SK-N-SH treated with all-trans-retinoic acid at 6 μM for 48 hours (cell line): ENCODE measurements around the gene GNPTAB.

Experiments
- ATAC-seq: fragments of 200-7000 bp; cut with Tn5 transposase; 3 replicates; pipeline ENCODE4 v1.9.1; 2020; ENCODE audit warnings: mild to moderate bottlenecking, moderate library complexity
- ARNTL ChIP-seq: fragments of 450-650 bp; formaldehyde crosslinking; IDR thresholded peaks from 2 replicates; pipeline ENCODE4 v1.5.0; 2020; ENCODE audit warnings: low read depth, mild to moderate bottlenecking, moderate library complexity, borderline replicate concordance
- BACH2 ChIP-seq: fragments of 250-450 bp; sonication (Bioruptor Pico); IDR thresholded peaks from 2 replicates; pipeline ENCODE4 v1.9.0; 2021; ENCODE audit warnings: mild to moderate bottlenecking, borderline replicate concordance
- CREB5 ChIP-seq: fragments of 250-450 bp; sonication (Bioruptor Pico); IDR thresholded peaks from 2 replicates; pipeline ENCODE4 v1.5.1; 2020; ENCODE audit warnings: low read depth, mild to moderate bottlenecking, moderate library complexity
- CSRNP3 ChIP-seq: fragments of 250-450 bp; sonication (Bioruptor Pico); IDR thresholded peaks from 2 replicates; pipeline ENCODE4 v1.5.1; 2021; ENCODE audit warnings: mild to moderate bottlenecking, moderate library complexity
- ESRRG ChIP-seq: fragments of 250-450 bp; sonication (Bioruptor Pico); IDR thresholded peaks from 2 replicates; pipeline ENCODE4 v1.6.1; 2021; ENCODE audit warnings: mild to moderate bottlenecking
- GLIS3 ChIP-seq: fragments of 250-450 bp; sonication (Bioruptor Pico); IDR thresholded peaks from 2 replicates; pipeline ENCODE4 v1.5.0; 2020; ENCODE audit warnings: mild to moderate bottlenecking, moderate library complexity
- OSR1 ChIP-seq: fragments of 250-450 bp; sonication (Bioruptor Pico); IDR thresholded peaks from 2 replicates; pipeline ENCODE4 v1.8.0; 2022; ENCODE audit warnings: moderate library complexity, mild to moderate bottlenecking, inconsistent platforms
- PATZ1 ChIP-seq: fragments of 250-450 bp; sonication (Bioruptor Pico); IDR thresholded peaks from 2 replicates; pipeline ENCODE4 v1.8.0; 2020; ENCODE audit warnings: mild to moderate bottlenecking, moderate library complexity, borderline replicate concordance
- POU6F1 ChIP-seq: fragments of 250-450 bp; sonication (Bioruptor Pico); IDR thresholded peaks from 2 replicates; pipeline ENCODE4 v1.8.0; 2021; ENCODE audit warnings: low read depth, mild to moderate bottlenecking, moderate library complexity, borderline replicate concordance
- RARB ChIP-seq: fragments of 250-450 bp; sonication (Bioruptor Pico); IDR thresholded peaks from 2 replicates; pipeline ENCODE4 v1.8.0; 2021; ENCODE audit warnings: mild to moderate bottlenecking, moderate library complexity
- TCF4 ChIP-seq: fragments of 250-450 bp; sonication (Bioruptor Pico); IDR thresholded peaks from 2 replicates; pipeline ENCODE4 v1.8.0; 2021; ENCODE audit warnings: mild to moderate bottlenecking, moderate library complexity, borderline replicate concordance
- TOX ChIP-seq: fragments of 250-450 bp; sonication (Bioruptor Pico); IDR thresholded peaks from 2 replicates; pipeline ENCODE4 v1.8.0; 2021; ENCODE audit warnings: mild to moderate bottlenecking, moderate library complexity, borderline replicate concordance
- TSHZ2 ChIP-seq: fragments of 250-450 bp; sonication (Bioruptor Pico); IDR thresholded peaks from 2 replicates; pipeline ENCODE4 v1.5.0; 2020; ENCODE audit warnings: mild to moderate bottlenecking, moderate library complexity
- ZFP3 ChIP-seq: fragments of 250-450 bp; sonication (Bioruptor Pico); IDR thresholded peaks from 2 replicates; pipeline ENCODE4 v1.5.0; 2020; ENCODE audit warnings: mild to moderate bottlenecking, moderate library complexity
- ZFP30 ChIP-seq: fragments of 450-650 bp; formaldehyde crosslinking; IDR thresholded peaks from 2 replicates; pipeline ENCODE4 v1.5.0; 2022; ENCODE audit warnings: mild to moderate bottlenecking, moderate library complexity
- ZNF565 ChIP-seq: fragments of 450-650 bp; formaldehyde crosslinking; conservative IDR thresholded peaks from 2 replicates; pipeline ENCODE4 v1.5.0; 2020; ENCODE audit warnings: low read depth, mild to moderate bottlenecking, moderate library complexity
- ZNF70 ChIP-seq: fragments of 450-650 bp; formaldehyde crosslinking; IDR thresholded peaks from 2 replicates; pipeline ENCODE4 v1.5.0; 2020; ENCODE audit warnings: mild to moderate bottlenecking, moderate library complexity
- ZNF8 ChIP-seq: fragments of 450-650 bp; formaldehyde crosslinking; IDR thresholded peaks from 2 replicates; pipeline ENCODE4 v1.5.0; 2020; ENCODE audit warnings: mild to moderate bottlenecking, moderate library complexity

GNPTAB gene

GRCh38 chr12:101832030-101832429 lies 1.3 kb upstream of the GNPTAB start (continued):
- TF ChIP-seq POU6F1 (CRISPR knock-in tag) (no peak), BACH2 (no peak)

GRCh38 chr12:101829639-101830366 lies 956 bp downstream of the GNPTAB start:
- peak; percentile 8 for ATAC-seq
- TF ChIP-seq ARNTL (CRISPR knock-in tag) (no peak), CREB5 (CRISPR knock-in tag) (no peak), TCF4 (CRISPR knock-in tag) (no peak), POU6F1 (CRISPR knock-in tag) (no peak), ZNF70 (no peak), ZFP3 (CRISPR knock-in tag) (no peak), ZNF565 (CRISPR knock-in tag) (no peak), RARB (no peak), ZNF8 (CRISPR knock-in tag) (no peak), TOX (CRISPR knock-in tag) (no peak), BACH2 (no peak), TSHZ2 (CRISPR knock-in tag) (no peak), GLIS3 (CRISPR knock-in tag) (no peak), CSRNP3 (CRISPR knock-in tag) (no peak), PATZ1 (CRISPR knock-in tag) (no peak), OSR1 (CRISPR knock-in tag) (no peak), ZFP30 (CRISPR knock-in tag) (no peak), ESRRG (no peak)
